Measurements from ENCODE around the gene TLE1.

Gene TLE1

DNA sequence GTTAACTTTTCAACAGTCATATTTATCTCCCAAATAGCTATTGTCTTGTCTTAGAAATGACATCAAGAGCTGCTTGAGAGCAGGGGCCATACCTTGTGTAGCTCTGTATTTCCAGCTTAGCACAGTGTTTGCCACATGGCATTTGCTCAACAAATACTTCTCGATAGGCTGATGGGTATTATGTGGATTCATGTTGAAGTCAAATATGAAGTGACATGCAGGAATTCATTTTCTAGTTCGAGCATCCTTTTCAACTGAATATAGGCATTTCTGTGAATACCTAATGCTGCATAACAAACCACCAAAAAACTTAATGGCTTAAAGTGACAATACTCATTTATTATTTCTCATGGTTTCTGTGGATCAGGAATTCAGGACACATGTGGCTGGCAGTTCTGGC lies 125.6 kb downstream of the TLE1 start:
- DNase-seq (ENCODE audit: low read depth) = no peak
- no peak overlapping the region for H3K4me3 ChIP-seq (ENCODE audit: control insufficient read depth, low read depth, low read length)
- TF ChIP-seq, protein P1, sequence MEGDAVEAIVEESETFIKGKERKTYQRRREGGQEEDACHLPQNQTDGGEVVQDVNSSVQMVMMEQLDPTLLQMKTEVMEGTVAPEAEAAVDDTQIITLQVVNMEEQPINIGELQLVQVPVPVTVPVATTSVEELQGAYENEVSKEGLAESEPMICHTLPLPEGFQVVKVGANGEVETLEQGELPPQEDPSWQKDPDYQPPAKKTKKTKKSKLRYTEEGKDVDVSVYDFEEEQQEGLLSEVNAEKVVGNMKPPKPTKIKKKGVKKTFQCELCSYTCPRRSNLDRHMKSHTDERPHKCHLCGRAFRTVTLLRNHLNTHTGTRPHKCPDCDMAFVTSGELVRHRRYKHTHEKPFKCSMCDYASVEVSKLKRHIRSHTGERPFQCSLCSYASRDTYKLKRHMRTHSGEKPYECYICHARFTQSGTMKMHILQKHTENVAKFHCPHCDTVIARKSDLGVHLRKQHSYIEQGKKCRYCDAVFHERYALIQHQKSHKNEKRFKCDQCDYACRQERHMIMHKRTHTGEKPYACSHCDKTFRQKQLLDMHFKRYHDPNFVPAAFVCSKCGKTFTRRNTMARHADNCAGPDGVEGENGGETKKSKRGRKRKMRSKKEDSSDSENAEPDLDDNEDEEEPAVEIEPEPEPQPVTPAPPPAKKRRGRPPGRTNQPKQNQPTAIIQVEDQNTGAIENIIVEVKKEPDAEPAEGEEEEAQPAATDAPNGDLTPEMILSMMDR (conservative IDR thresholded peaks at IDR 0.05; ENCODE audit: control insufficient read depth, insufficient read depth, low read depth, low read length) = no peak

DNA sequence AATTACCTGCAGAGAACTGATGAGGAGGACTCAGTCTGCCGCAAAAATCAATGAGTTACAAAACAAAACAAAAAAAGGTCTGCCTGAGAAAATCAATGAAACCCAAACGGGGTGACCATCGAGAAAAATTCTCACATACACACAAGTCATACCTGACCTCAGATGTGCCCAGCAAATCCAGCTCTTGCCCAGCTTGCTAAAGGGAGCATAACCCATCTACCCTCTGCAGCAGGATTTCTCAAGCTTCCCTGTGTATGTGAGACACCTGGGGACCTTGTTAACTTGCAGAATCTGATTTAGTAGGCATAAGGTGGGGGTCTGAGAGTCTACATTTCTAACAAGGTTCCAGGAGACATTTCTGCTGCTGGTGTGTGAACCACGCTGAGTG lies 126.3 kb downstream of the TLE1 start:
- no peak for DNase-seq (ENCODE audit: low read depth)
- TF ChIP-seq, protein P1 (conservative IDR thresholded peaks at IDR 0.05; ENCODE audit: control insufficient read depth, insufficient read depth, low read depth, low read length) = no peak
- H3K4me3 ChIP-seq (ENCODE audit: control insufficient read depth, low read depth, low read length) = no peak overlapping the region

DNA sequence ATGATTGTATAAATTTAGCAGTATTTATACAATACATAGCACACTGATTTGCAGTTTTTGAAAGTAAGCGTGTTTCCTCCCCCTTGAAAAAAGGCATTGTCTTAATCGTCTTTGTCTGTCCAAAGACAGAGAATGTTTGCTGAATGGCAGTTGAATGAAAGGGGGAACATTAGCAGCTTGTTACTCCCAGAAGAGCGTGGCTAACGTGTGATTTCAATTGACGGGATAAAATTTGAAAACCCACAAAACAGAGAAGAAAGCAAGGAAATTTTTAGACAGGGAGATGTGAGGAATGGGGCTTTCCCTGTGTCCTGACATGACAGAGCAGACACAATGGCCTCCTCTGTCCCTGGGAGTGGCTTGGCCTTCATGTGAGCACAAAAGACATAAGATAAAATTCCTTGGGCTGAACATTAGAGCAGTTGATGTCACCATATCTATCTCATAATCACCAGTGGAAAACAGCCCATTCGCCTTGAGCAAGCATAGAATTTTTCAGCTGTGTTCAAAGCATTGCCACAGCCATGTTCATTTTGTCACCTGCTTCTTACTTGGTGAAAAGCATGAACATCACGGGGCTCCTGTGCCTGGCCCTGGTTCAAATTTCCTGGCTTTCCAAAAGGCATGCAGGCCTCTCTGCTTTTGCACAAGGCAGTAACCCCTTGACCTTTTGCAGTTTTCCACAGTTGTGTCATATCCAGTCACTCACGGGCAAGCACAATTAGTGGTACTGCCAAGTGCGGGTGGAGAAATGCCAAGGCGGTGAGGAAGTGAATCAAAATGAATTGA lies 126.9 kb downstream of the TLE1 start:
- TF ChIP-seq, protein P1 (conservative IDR thresholded peaks at IDR 0.05; ENCODE audit: control insufficient read depth, insufficient read depth, low read depth, low read length) = no peak
- no peak overlapping the region for H3K4me3 ChIP-seq (ENCODE audit: control insufficient read depth, low read depth, low read length)

DNA sequence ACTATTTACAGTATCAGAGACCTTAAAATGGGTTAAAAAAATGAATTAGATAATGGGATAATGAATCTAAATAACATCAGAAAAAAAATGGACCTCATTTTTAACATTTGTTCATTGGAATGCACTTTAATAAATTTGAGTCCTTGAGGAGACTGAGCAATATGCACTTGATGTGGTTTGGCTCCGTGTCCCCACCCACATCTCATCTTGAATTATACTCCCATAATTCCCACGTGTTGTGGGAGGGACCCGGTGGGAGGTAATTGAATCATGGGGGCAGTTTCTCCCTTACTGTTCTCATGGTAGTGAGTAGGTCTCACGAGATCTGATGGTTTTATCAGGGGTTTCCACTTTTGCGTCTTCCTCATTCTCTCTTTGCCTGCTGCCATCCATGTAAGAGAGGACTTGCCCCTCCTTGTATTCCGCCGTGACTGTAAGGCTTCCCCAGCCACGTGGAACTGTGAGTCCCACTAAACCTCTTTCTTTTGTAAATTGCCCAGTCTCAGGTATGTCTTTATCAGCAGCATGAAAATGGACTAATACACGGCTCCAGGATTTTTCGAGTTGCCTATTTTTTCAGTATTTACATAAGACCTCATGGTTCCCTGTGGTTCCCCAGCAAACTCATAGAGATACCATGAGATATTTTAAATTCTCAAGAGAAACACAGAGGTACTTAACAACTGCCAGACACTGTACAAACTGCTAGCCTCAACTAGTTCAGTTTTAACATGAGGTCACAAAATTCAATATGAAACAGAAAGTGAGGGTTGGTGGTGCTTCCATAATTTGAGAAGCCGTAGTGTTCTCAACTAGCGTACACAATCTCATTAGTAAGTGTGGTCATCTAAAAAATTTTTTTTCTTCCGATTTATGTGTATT lies 128.3 kb downstream of the TLE1 start:
- H3K4me3 ChIP-seq (ENCODE audit: control insufficient read depth, low read depth, low read length) = no peak overlapping the region
- TF ChIP-seq, protein P1 (conservative IDR thresholded peaks at IDR 0.05; ENCODE audit: control insufficient read depth, insufficient read depth, low read depth, low read length) = no peak
- peak; percentile 48 for DNase-seq (ENCODE audit: low read depth)

More for the DNA sequence above, 126.9 kb downstream of the TLE1 start:
- DNase-seq (ENCODE audit: low read depth) = peak; percentile 82

DNA sequence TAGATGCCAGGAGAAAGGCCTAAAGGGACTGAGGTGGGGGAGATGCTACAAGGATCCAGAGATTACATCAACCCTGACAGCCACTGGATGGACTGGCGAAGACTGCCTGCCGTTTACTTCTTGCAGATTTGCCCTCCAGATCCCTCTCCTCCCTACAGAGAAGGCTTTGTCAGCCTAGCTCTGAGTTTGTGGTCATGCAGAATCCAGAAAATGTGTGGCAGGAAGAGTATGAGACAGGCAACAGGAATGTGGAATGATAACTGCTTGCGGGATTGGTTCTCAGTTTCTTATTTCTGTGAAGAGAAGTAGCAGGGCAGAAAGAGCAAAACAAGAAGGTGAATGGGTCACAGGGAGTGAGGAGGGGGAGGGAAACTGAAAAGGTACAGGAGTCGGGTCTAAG lies 129.6 kb downstream of the TLE1 start:
- TF ChIP-seq, protein P1 (conservative IDR thresholded peaks at IDR 0.05; ENCODE audit: control insufficient read depth, insufficient read depth, low read depth, low read length) = no peak
- H3K4me3 ChIP-seq (ENCODE audit: control insufficient read depth, low read depth, low read length) = no peak overlapping the region
- DNase-seq (ENCODE audit: low read depth) = peak; percentile 90

DNA sequence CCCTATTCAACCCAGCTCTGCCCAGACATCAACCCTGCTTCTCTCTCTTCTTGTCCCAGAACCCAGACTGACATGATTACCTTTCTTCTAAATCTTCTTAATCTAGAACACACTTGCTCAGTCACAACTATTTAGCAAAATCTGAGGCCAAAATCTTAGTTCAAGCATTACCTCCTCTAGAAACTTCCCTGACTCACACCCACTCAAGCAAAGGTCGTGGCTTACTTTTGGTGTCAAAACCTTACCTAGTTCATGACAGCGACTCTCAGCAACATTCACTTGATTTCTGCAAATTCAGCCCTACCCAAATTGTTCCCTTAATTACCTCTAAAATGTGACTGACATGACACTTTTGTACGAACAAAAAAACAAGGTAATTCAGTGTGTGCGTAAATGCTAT lies 130.2 kb downstream of the TLE1 start:
- no peak for DNase-seq (ENCODE audit: low read depth)
- no peak overlapping the region for H3K4me3 ChIP-seq (ENCODE audit: control insufficient read depth, low read depth, low read length)
- TF ChIP-seq, protein P1 (conservative IDR thresholded peaks at IDR 0.05; ENCODE audit: control insufficient read depth, insufficient read depth, low read depth, low read length) = no peak
